Panc1 (cell line): ENCODE measurements around the gene FOXF2. TPM values are rescaled to one million over a fixed set of nuclear protein-coding genes. Genes with fewer than 3 reads are reported as not detected.
A peak's percentile ranks its signal among the peaks of the same experiment; 100 is the strongest.

Experiments used
- ATAC-seq: fragments of 200-7000 bp; cut with Tn5 transposase; 2 replicates; pipeline ENCODE4 v1.9.1; 2020; ENCODE audit warnings: mild to moderate bottlenecking, moderate library complexity
- BruUV-seq: library from RNA; stranded (reverse); fragments of 400-500 nt; replicated peaks from 2 replicates; lab custom pipeline; 2021; lab: Mats Ljungman, UMichigan
- CTCF ChIA-PET: fragments of 300-600 bp; sonication (Branson Sonifier 250); formaldehyde crosslinking; loops from one replicate; lab custom pipeline; 2022; ENCODE audit warnings: antibody characterized with exemption; lab: Charles Lee
- POLR2A ChIA-PET: fragments of 300-600 bp; sonication (Branson Sonifier 250); formaldehyde crosslinking; loops from one replicate; lab custom pipeline; 2022; ENCODE audit warnings: antibody characterized with exemption; lab: Charles Lee
- DNase-seq: peaks from one replicate; pipeline ENCODE4 v3.0.0-alpha.2; 2010; ENCODE audit warnings: low read depth, low spot score
- H3K27ac ChIP-seq: 2 replicates; pipeline ENCODE4 v1.5.1; 2011; ENCODE audit warnings: mild to moderate bottlenecking, low read length, inconsistent platforms
- H3K27me3 ChIP-seq: fragments of 200-500 bp; sonication (Bioruptor generic); 2 replicates; pipeline ENCODE4 v1.6.0; 2014; ENCODE audit warnings: low read length, inconsistent platforms; ENCODE audit not compliant: control insufficient read depth, insufficient read depth
- H3K36me3 ChIP-seq: fragments of 200-500 bp; sonication (Bioruptor generic); 2 replicates; pipeline ENCODE4 v1.5.1; 2014; ENCODE audit warnings: inconsistent platforms, mild to moderate bottlenecking, low read length, moderate library complexity; ENCODE audit not compliant: control insufficient read depth, insufficient read depth
- H3K4me1 ChIP-seq: 2 replicates; pipeline ENCODE4 v1.5.1; 2011; ENCODE audit warnings: inconsistent platforms, mild to moderate bottlenecking, low read length, moderate library complexity; ENCODE audit not compliant: control insufficient read depth, insufficient read depth
- H3K4me3 ChIP-seq, 2 experiments: 2 replicates each; pipeline ENCODE4 v1.5.1; 2011 to 2012; ENCODE audit warnings: low read depth in 2 of 2, low read length in 2 of 2, mild to moderate bottlenecking in 2 of 2, inconsistent platforms in 1 of 2, moderate library complexity in 1 of 2
- H3K9me3 ChIP-seq: fragments of 200-500 bp; sonication (Bioruptor generic); 2 replicates; pipeline ENCODE4 v1.5.1; 2014; ENCODE audit warnings: low read depth, mild to moderate bottlenecking, inconsistent platforms, low read length, moderate library complexity; ENCODE audit not compliant: control insufficient read depth, insufficient read depth
- CTCF ChIP-seq: fragments of 450-650 bp; IDR thresholded peaks from 2 replicates; pipeline ENCODE4 v1.5.1; 2017; ENCODE audit warnings: mild to moderate bottlenecking
- POLR2AphosphoS5 ChIP-seq: IDR thresholded peaks from 2 replicates; pipeline ENCODE4 v1.6.1; 2012; ENCODE audit warnings: mild to moderate bottlenecking, low read depth, low read length, moderate library complexity
- REST ChIP-seq, 2 experiments: IDR thresholded peaks; 2 replicates each; pipeline ENCODE4 v1.6.1; 2011 to 2012; ENCODE audit warnings: low read depth in 2 of 2, control low read depth in 1 of 2, low read length in 1 of 2, mild to moderate bottlenecking in 1 of 2, moderate library complexity in 1 of 2; ENCODE audit not compliant: insufficient read depth in 1 of 2
- SIN3A ChIP-seq: IDR thresholded peaks from 2 replicates; pipeline ENCODE4 v1.6.1; 2012; ENCODE audit warnings: low read depth, mild to moderate bottlenecking, low read length, moderate library complexity, borderline replicate concordance; ENCODE audit not compliant: insufficient read depth
- TCF7L2 ChIP-seq: IDR thresholded peaks from 2 replicates; pipeline ENCODE4 v1.6.1; 2011; ENCODE audit warnings: mild to moderate bottlenecking, low read depth, low read length, inconsistent platforms
- in situ Hi-C: cut with HindIII; loops from 2 replicates; pipeline ENCODE4 v1.10.0; 2016; ENCODE audit warnings: low sequenced_read_pairs, low pct_unique_long_range_greater_than_20kb
- intact Hi-C: fragments of 100-400 bp; cut with micrococcal nuclease; formaldehyde crosslinking; loops from one replicate; pipeline ENCODE4 v1.10.0; 2022; ENCODE audit not compliant: unreplicated experiment
- total RNA-seq: library from RNA; stranded (reverse); gene quantifications from one replicate; pipeline ENCODE4 v1.2.1, GENCODE V29; 2021; ENCODE audit not compliant: unreplicated experiment

Gene FOXF2
- total RNA-seq, 1 experiment from 2014 or later, result 12.7 TPM

- in situ Hi-C loops, result no loop called here
- Histone ChIP-seq H3K4me1 (peaks cover 3% of the 10 kb centered on the region), H3K27ac (no peak overlapping the region), H3K27me3 (no peaks in the 10 kb centered on the region), H3K9me3 (no peaks in the 10 kb centered on the region), H3K4me3 (no peak overlapping the region), H3K36me3 (no peaks in the 10 kb centered on the region)
- no TSS peak for BruUV-seq
- ChIA-PET CTCF (interaction anchor here (0.6 to 2.2 kb wide), 2 partner anchors 11 to 51 kb away, joined by 6 to 8 read pairs; no protein-coding TSS in a partner anchor), POLR2A (no interaction called here)
- ATAC-seq (no peak), DNase-seq (no peak)
- intact Hi-C loops, result loop anchor here (5.0 kb wide), 1 partner anchor 74 kb away; the partner anchor contains the start of gene FOXQ1
- no peak for TF ChIP-seq CTCF
- no peak for TF ChIP-seq POLR2AphosphoS5
- TF ChIP-seq TCF7L2, result no peak
- TF ChIP-seq SIN3A, result no peak
- TF ChIP-seq REST (IDR thresholded peaks at IDR 0.05; ENCODE audit: insufficient read depth in 1 of 2, low read depth in 2 of 2, low read length in 1 of 2), result no peak
Observed at GRCh38 chr6:1386038-1386709, 3.2 kb upstream of the FOXF2 start.

- DNase-seq, result no peak
- intact Hi-C loops, result loop anchor here (5.0 kb wide), 1 partner anchor 75 kb away; the partner anchor contains the start of gene FOXQ1
- no TSS peak for BruUV-seq
Observed at GRCh38 chr6:1387538-1387875, 1.9 kb upstream of the FOXF2 start.

More at GRCh38 chr6:1387538-1387875, 1.9 kb upstream of the FOXF2 start:
- POLR2A ChIA-PET, result interaction anchor here (0.7 kb wide), 2 partner anchors 25 to 421 kb away, joined by 4 to 6 read pairs; no protein-coding TSS in a partner anchor
- Histone ChIP-seq H3K27me3 (no peaks in the 10 kb centered on the region), H3K4me3 (no peak overlapping the region), H3K27ac (peak overlapping the region; percentile 29; the same call in 1 of the 2 replicates), H3K9me3 (no peaks in the 10 kb centered on the region), H3K36me3 (no peaks in the 10 kb centered on the region), H3K4me1 (peaks cover 9% of the 10 kb centered on the region)
- TF ChIP-seq REST (IDR thresholded peaks at IDR 0.05; ENCODE audit: insufficient read depth in 1 of 2, low read depth in 2 of 2, low read length in 1 of 2) (no peak), CTCF (no peak), TCF7L2 (no peak), SIN3A (no peak)
- CTCF ChIA-PET, result interaction anchor here (0.9 to 2.2 kb wide), 2 partner anchors 49 to 50 kb away, joined by 3 to 6 read pairs; no protein-coding TSS in a partner anchor
- in situ Hi-C loops, result no loop called here
- ATAC-seq, result no peak
